GM12865 (cell line): ENCODE measurements around the gene KDM4B.

ENCODE experiments used
- DNase-seq: peaks from one replicate; pipeline ENCODE4 v3.0.0; 2010; ENCODE audit warnings: low read depth
- H3K4me3 ChIP-seq: 2 replicates; pipeline ENCODE4 v1.5.1; 2011; ENCODE audit warnings: mild to moderate bottlenecking, low read depth, low read length, control low read depth
- CTCF ChIP-seq: IDR thresholded peaks from 2 replicates; pipeline ENCODE4 v1.5.1; 2011; ENCODE audit warnings: low read length, control low read depth, low read depth, inconsistent platforms; ENCODE audit not compliant: insufficient read depth; ENCODE audit errors: missing control alignments

Gene KDM4B

GRCh38 chr19:5045956-5046338 is 77.0 kb downstream of the KDM4B start:
- no peak for TF ChIP-seq CTCF
- H3K4me3 ChIP-seq: no peak overlapping the region
- no peak for DNase-seq

GRCh38 chr19:5046339-5047039 is 77.6 kb downstream of the KDM4B start:
- DNase-seq: no peak
- TF ChIP-seq CTCF: no peak
- H3K4me3 ChIP-seq: no peak overlapping the region

GRCh38 chr19:5047251-5047935 is 78.5 kb downstream of the KDM4B start:
- no peak for DNase-seq
- H3K4me3 ChIP-seq: no peak overlapping the region
- no peak for TF ChIP-seq CTCF

GRCh38 chr19:5048091-5048726 is 79.3 kb downstream of the KDM4B start:
- no peak overlapping the region for H3K4me3 ChIP-seq
- TF ChIP-seq CTCF: peak; percentile 97
- peak; percentile 61 for DNase-seq

GRCh38 chr19:5048727-5049553 is 80.0 kb downstream of the KDM4B start:
- DNase-seq: no peak
- TF ChIP-seq CTCF: no peak
- no peak overlapping the region for H3K4me3 ChIP-seq

GRCh38 chr19:5049561-5049960 is 80.6 kb downstream of the KDM4B start:
- no peak for DNase-seq
- TF ChIP-seq CTCF: no peak
- no peak overlapping the region for H3K4me3 ChIP-seq
